Stimulated activated CD4-positive, alpha-beta T cell treated with anti-CD3 and anti-CD28 coated beads, Interleukin-15, amount 100 ng/mL, for 24 hours (primary cell): ENCODE measurements around the gene RBMS1.
A peak's percentile ranks its signal among the peaks of the same experiment; 100 is the strongest.

Source experiments
- DNase-seq: peaks from one replicate; pipeline ENCODE4 v3.0.0-alpha.2; 2020

Gene RBMS1

GRCh38 chr2:160245614-160246155 lies 247.9 kb downstream of the RBMS1 start:
- DNase-seq: no peak

- DNase-seq: no peak
Observed at GRCh38 chr2:160242893-160243564, 250.6 kb downstream of the RBMS1 start.

GRCh38 chr2:160241251-160242137 lies 252.1 kb downstream of the RBMS1 start:
- no peak for DNase-seq

GRCh38 chr2:160239436-160239835 lies 254.2 kb downstream of the RBMS1 start:
- no peak for DNase-seq

GRCh38 chr2:160238392-160238791 lies 255.2 kb downstream of the RBMS1 start:
- DNase-seq: no peak

GRCh38 chr2:160232905-160233475 lies 260.6 kb downstream of the RBMS1 start:
- DNase-seq: no peak

GRCh38 chr2:160229591-160229990 lies 264.0 kb downstream of the RBMS1 start:
- no peak for DNase-seq

GRCh38 chr2:160228141-160228917 lies 265.3 kb downstream of the RBMS1 start:
- DNase-seq: no peak

- no peak for DNase-seq
Observed at GRCh38 chr2:160227293-160227915, 266.2 kb downstream of the RBMS1 start.

- no peak for DNase-seq
Observed at GRCh38 chr2:160226367-160226766, 267.2 kb downstream of the RBMS1 start.

- DNase-seq: no peak
Observed at GRCh38 chr2:160225722-160226121, 267.9 kb downstream of the RBMS1 start.

- DNase-seq: no peak
Observed at GRCh38 chr2:160224507-160224906, 269.1 kb downstream of the RBMS1 start.

GRCh38 chr2:160224060-160224459 lies 269.5 kb downstream of the RBMS1 start:
- DNase-seq: peak; percentile 53

- DNase-seq: no peak
Observed at GRCh38 chr2:160223560-160223959, 270.0 kb downstream of the RBMS1 start.

GRCh38 chr2:160222546-160223283 lies 270.9 kb downstream of the RBMS1 start:
- DNase-seq: peak; percentile 7
